Panc1 (cell line): ENCODE data around the gene GPC2. TPM values are rescaled to one million over a fixed set of nuclear protein-coding genes. Genes with fewer than 3 reads are reported as not detected.

Experiments used
- ATAC-seq: fragments of 200-7000 bp; cut with Tn5 transposase; 2 replicates; pipeline ENCODE4 v1.9.1; 2020; ENCODE audit warnings: mild to moderate bottlenecking, moderate library complexity
- BruUV-seq: library from RNA; stranded (reverse); fragments of 400-500 nt; replicated peaks from 2 replicates; lab custom pipeline; 2021; lab: Mats Ljungman, UMichigan
- CTCF ChIA-PET: fragments of 300-600 bp; sonication (Branson Sonifier 250); formaldehyde crosslinking; loops from one replicate; lab custom pipeline; 2022; ENCODE audit warnings: antibody characterized with exemption; lab: Charles Lee
- POLR2A ChIA-PET: fragments of 300-600 bp; sonication (Branson Sonifier 250); formaldehyde crosslinking; loops from one replicate; lab custom pipeline; 2022; ENCODE audit warnings: antibody characterized with exemption; lab: Charles Lee
- DNase-seq: peaks from one replicate; pipeline ENCODE4 v3.0.0-alpha.2; 2010; ENCODE audit warnings: low read depth, low spot score
- H3K27ac ChIP-seq: 2 replicates; pipeline ENCODE4 v1.5.1; 2011; ENCODE audit warnings: mild to moderate bottlenecking, low read length, inconsistent platforms
- H3K27me3 ChIP-seq: fragments of 200-500 bp; sonication (Bioruptor generic); 2 replicates; pipeline ENCODE4 v1.6.0; 2014; ENCODE audit warnings: low read length, inconsistent platforms; ENCODE audit not compliant: control insufficient read depth, insufficient read depth
- H3K36me3 ChIP-seq: fragments of 200-500 bp; sonication (Bioruptor generic); 2 replicates; pipeline ENCODE4 v1.5.1; 2014; ENCODE audit warnings: inconsistent platforms, mild to moderate bottlenecking, low read length, moderate library complexity; ENCODE audit not compliant: control insufficient read depth, insufficient read depth
- H3K4me1 ChIP-seq: 2 replicates; pipeline ENCODE4 v1.5.1; 2011; ENCODE audit warnings: inconsistent platforms, mild to moderate bottlenecking, low read length, moderate library complexity; ENCODE audit not compliant: control insufficient read depth, insufficient read depth
- H3K4me3 ChIP-seq, 2 experiments: 2 replicates each; pipeline ENCODE4 v1.5.1; 2011 to 2012; ENCODE audit warnings: low read depth in 2 of 2, low read length in 2 of 2, mild to moderate bottlenecking in 2 of 2, inconsistent platforms in 1 of 2, moderate library complexity in 1 of 2
- H3K9me3 ChIP-seq: fragments of 200-500 bp; sonication (Bioruptor generic); 2 replicates; pipeline ENCODE4 v1.5.1; 2014; ENCODE audit warnings: low read depth, mild to moderate bottlenecking, inconsistent platforms, low read length, moderate library complexity; ENCODE audit not compliant: control insufficient read depth, insufficient read depth
- CTCF ChIP-seq: fragments of 450-650 bp; IDR thresholded peaks from 2 replicates; pipeline ENCODE4 v1.5.1; 2017; ENCODE audit warnings: mild to moderate bottlenecking
- POLR2AphosphoS5 ChIP-seq: IDR thresholded peaks from 2 replicates; pipeline ENCODE4 v1.6.1; 2012; ENCODE audit warnings: mild to moderate bottlenecking, low read depth, low read length, moderate library complexity
- REST ChIP-seq, 2 experiments: IDR thresholded peaks; 2 replicates each; pipeline ENCODE4 v1.6.1; 2011 to 2012; ENCODE audit warnings: low read depth in 2 of 2, control low read depth in 1 of 2, low read length in 1 of 2, mild to moderate bottlenecking in 1 of 2, moderate library complexity in 1 of 2; ENCODE audit not compliant: insufficient read depth in 1 of 2
- SIN3A ChIP-seq: IDR thresholded peaks from 2 replicates; pipeline ENCODE4 v1.6.1; 2012; ENCODE audit warnings: low read depth, mild to moderate bottlenecking, low read length, moderate library complexity, borderline replicate concordance; ENCODE audit not compliant: insufficient read depth
- TCF7L2 ChIP-seq: IDR thresholded peaks from 2 replicates; pipeline ENCODE4 v1.6.1; 2011; ENCODE audit warnings: mild to moderate bottlenecking, low read depth, low read length, inconsistent platforms
- in situ Hi-C: cut with HindIII; loops from 2 replicates; pipeline ENCODE4 v1.10.0; 2016; ENCODE audit warnings: low sequenced_read_pairs, low pct_unique_long_range_greater_than_20kb
- intact Hi-C: fragments of 100-400 bp; cut with micrococcal nuclease; formaldehyde crosslinking; loops from one replicate; pipeline ENCODE4 v1.10.0; 2022; ENCODE audit not compliant: unreplicated experiment
- total RNA-seq: library from RNA; stranded (reverse); gene quantifications from one replicate; pipeline ENCODE4 v1.2.1, GENCODE V29; 2021; ENCODE audit not compliant: unreplicated experiment

Gene GPC2
- total RNA-seq, 1 experiment from 2014 or later: 7.9 TPM

- TF ChIP-seq CTCF (no peak), REST (IDR thresholded peaks at IDR 0.05; ENCODE audit: insufficient read depth in 1 of 2, low read depth in 2 of 2, low read length in 1 of 2) (no peak), SIN3A (no peak), TCF7L2 (no peak), POLR2AphosphoS5 (no peak)
- no peak for DNase-seq
- BruUV-seq: no TSS peak
- in situ Hi-C loops: no loop called here
- no peak overlapping the region for H3K27ac ChIP-seq
- H3K4me3 ChIP-seq: no peak overlapping the region
- no peaks in the 10 kb centered on the region for H3K27me3 ChIP-seq
- H3K36me3 ChIP-seq: no peaks in the 10 kb centered on the region
- intact Hi-C loops: no loop called here
- no peaks in the 10 kb centered on the region for H3K9me3 ChIP-seq
- CTCF ChIA-PET: no interaction called here
- POLR2A ChIA-PET: interaction anchor here (0.6 kb wide), 1 partner anchor 261 kb away, joined by 3 read pairs; no protein-coding TSS in a partner anchor
- ATAC-seq: no peak
- no peaks in the 10 kb centered on the region for H3K4me1 ChIP-seq
Measured at GRCh38 chr7:100141555-100141949, 35.6 kb downstream of the GPC2 start.

- Histone ChIP-seq H3K27me3 (no peaks in the 10 kb centered on the region), H3K4me1 (no peaks in the 10 kb centered on the region), H3K27ac (no peak overlapping the region), H3K9me3 (no peaks in the 10 kb centered on the region), H3K4me3 (no peak overlapping the region), H3K36me3 (no peaks in the 10 kb centered on the region)
- no peak for TF ChIP-seq SIN3A
- no peak for TF ChIP-seq TCF7L2
- intact Hi-C loops: no loop called here
- DNase-seq: no peak
- in situ Hi-C loops: no loop called here
- no TSS peak for BruUV-seq
- no peak for ATAC-seq
- ChIA-PET CTCF (interaction anchor here (0.8 kb wide), 1 partner anchor 10 kb away, joined by 4 read pairs; no protein-coding TSS in a partner anchor), POLR2A (no interaction called here)
Measured at GRCh38 chr7:100137851-100138760, 39.1 kb downstream of the GPC2 start.
